Vagina (tissue), 2 donors: Measurements from ENCODE around the gene ZNF521. TPM values are rescaled to one million over a fixed set of nuclear protein-coding genes. Genes with fewer than 3 reads are reported as not detected.

Experiments
- DNase-seq, 2 donors: peaks; one replicate each; pipeline ENCODE4 v3.0.0-alpha.2; 2017; ENCODE audit errors: extremely low spot score in 2 of 2
- H3K27ac ChIP-seq: fragments of 200-600 bp; sonication (generic); one replicate; pipeline ENCODE4 v1.5.1; 2019
- H3K27me3 ChIP-seq: fragments of 200-600 bp; sonication (generic); one replicate; pipeline ENCODE4 v1.5.1; 2019
- H3K36me3 ChIP-seq, 2 donors: fragments of 200-600 bp; sonication (generic); one replicate each; pipeline ENCODE4 v1.5.1; 2017 to 2019
- H3K4me1 ChIP-seq: fragments of 200-600 bp; sonication (generic); one replicate; pipeline ENCODE4 v1.5.1; 2019
- H3K4me3 ChIP-seq, 2 donors: fragments of 200-600 bp; sonication (generic); 1 replicate in 1 of 2; 2 replicates in 1 of 2; pipeline ENCODE4 v1.5.1; 2016 to 2019
- H3K9me3 ChIP-seq: fragments of 200-600 bp; sonication (generic); one replicate; pipeline ENCODE4 v1.5.1; 2019
- CTCF ChIP-seq, 3 experiments: fragments of 450-650 bp in 2 of 3; fragments of 200-600 bp in 1 of 3; sonication (generic) in 1 of 3; IDR thresholded peaks; one replicate each; pipeline ENCODE4 v1.5.1; 2017 to 2019; ENCODE audit warnings: antibody characterized with exemption in 3 of 3, mild to moderate bottlenecking in 2 of 3, moderate library complexity in 2 of 3
- POLR2A ChIP-seq, 2 donors: fragments of 450-650 bp; IDR thresholded peaks; one replicate each; pipeline ENCODE4 v1.6.1; 2017; ENCODE audit warnings: antibody characterized with exemption in 2 of 2, mild to moderate bottlenecking in 2 of 2, moderate library complexity in 2 of 2
- POLR2AphosphoS5 ChIP-seq, 2 donors: sonication (generic); formaldehyde crosslinking; IDR thresholded peaks; one replicate each; pipeline ENCODE4 v1.9.0; 2017; ENCODE audit warnings: antibody characterized with exemption in 2 of 2, mild to moderate bottlenecking in 2 of 2, low read depth in 1 of 2; ENCODE audit not compliant: insufficient read depth in 1 of 2
- intact Hi-C: fragments of 100-400 bp; cut with DNase I; formaldehyde crosslinking; loops from one replicate; pipeline ENCODE4 v1.15.1; 2023
- total RNA-seq: library from RNA; depleted of rRNA; stranded (reverse); fragments of >200 nt; gene quantifications from one replicate; pipeline ENCODE4 v1.2.3, GENCODE V29; 2016

Gene ZNF521
- total RNA-seq, 1 donor from 2014 or later, result 18.7 TPM

DNA sequence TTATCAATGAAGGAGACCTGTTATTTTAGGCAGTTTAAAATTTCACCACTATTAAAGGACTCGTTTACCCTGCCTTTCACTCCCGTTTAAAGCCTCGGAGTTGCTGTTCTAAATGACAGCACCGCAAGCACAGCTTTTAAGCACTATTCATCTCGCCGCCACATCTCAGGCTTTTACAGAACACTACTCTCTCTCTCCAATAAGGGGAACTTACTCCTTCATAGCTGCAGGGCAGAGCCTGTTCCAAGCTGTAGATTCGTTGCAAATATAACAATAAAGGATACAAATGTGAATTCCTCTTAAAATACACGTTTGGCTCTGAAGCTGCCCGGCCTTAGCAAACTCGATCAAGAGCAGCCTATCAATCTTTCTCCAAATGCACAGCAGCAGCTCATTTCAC is 271.8 kb downstream of the ZNF521 start:
- Histone ChIP-seq H3K4me3 (no peak overlapping the region), H3K36me3 (no peaks in the 10 kb centered on the region), H3K9me3 (no peaks in the 10 kb centered on the region), H3K27me3 (no peaks in the 10 kb centered on the region), H3K27ac (no peak overlapping the region), H3K4me1 (no peaks in the 10 kb centered on the region)
- no peak for TF ChIP-seq POLR2AphosphoS5 (IDR thresholded peaks at IDR 0.05; ENCODE audit: insufficient read depth in 1 of 2, low read depth in 1 of 2)
- no peak for TF ChIP-seq POLR2A (IDR thresholded peaks at IDR 0.05)
- TF ChIP-seq CTCF (IDR thresholded peaks at IDR 0.05), result no peak
- DNase-seq, result no peak
- intact Hi-C loops, result no loop called here

GRCh38 chr18:25077944-25078723 is 273.8 kb downstream of the ZNF521 start:
- H3K9me3 ChIP-seq, result no peaks in the 10 kb centered on the region
- H3K27ac ChIP-seq, result no peak overlapping the region
- TF ChIP-seq POLR2A (IDR thresholded peaks at IDR 0.05) (no peak), POLR2AphosphoS5 (IDR thresholded peaks at IDR 0.05; ENCODE audit: insufficient read depth in 1 of 2, low read depth in 1 of 2) (no peak)
- H3K4me3 ChIP-seq, result no peak overlapping the region
- no peaks in the 10 kb centered on the region for H3K4me1 ChIP-seq
- intact Hi-C loops, result no loop called here
- H3K27me3 ChIP-seq, result no peaks in the 10 kb centered on the region
- H3K36me3 ChIP-seq, result no peaks in the 10 kb centered on the region
- DNase-seq, result no peak

GRCh38 chr18:25077038-25077943 is 274.7 kb downstream of the ZNF521 start:
- intact Hi-C loops, result no loop called here
- Histone ChIP-seq H3K9me3 (no peaks in the 10 kb centered on the region), H3K36me3 (no peaks in the 10 kb centered on the region), H3K27me3 (no peaks in the 10 kb centered on the region), H3K27ac (no peak overlapping the region), H3K4me3 (no peak overlapping the region), H3K4me1 (no peaks in the 10 kb centered on the region)
- DNase-seq, result no peak
- TF ChIP-seq CTCF (IDR thresholded peaks at IDR 0.05), result no peak
- no peak for TF ChIP-seq POLR2A (IDR thresholded peaks at IDR 0.05)
- TF ChIP-seq POLR2AphosphoS5 (IDR thresholded peaks at IDR 0.05; ENCODE audit: insufficient read depth in 1 of 2, low read depth in 1 of 2), result no peak

- Histone ChIP-seq H3K27ac (no peak overlapping the region), H3K4me1 (no peaks in the 10 kb centered on the region), H3K9me3 (no peaks in the 10 kb centered on the region), H3K4me3 (no peak overlapping the region), H3K27me3 (no peaks in the 10 kb centered on the region), H3K36me3 (no peaks in the 10 kb centered on the region)
- TF ChIP-seq POLR2AphosphoS5 (IDR thresholded peaks at IDR 0.05; ENCODE audit: insufficient read depth in 1 of 2, low read depth in 1 of 2) (no peak), CTCF (IDR thresholded peaks at IDR 0.05) (no peak), POLR2A (IDR thresholded peaks at IDR 0.05) (no peak)
- intact Hi-C loops, result no loop called here
- no peak for DNase-seq
Measured at GRCh38 chr18:25075783-25076182, 276.2 kb downstream of the ZNF521 start.

GRCh38 chr18:25075331-25075730 is 276.6 kb downstream of the ZNF521 start:
- no peak for DNase-seq
- Histone ChIP-seq H3K27me3 (no peaks in the 10 kb centered on the region), H3K4me3 (no peak overlapping the region), H3K36me3 (no peaks in the 10 kb centered on the region), H3K9me3 (no peaks in the 10 kb centered on the region), H3K27ac (no peak overlapping the region), H3K4me1 (no peaks in the 10 kb centered on the region)
- TF ChIP-seq CTCF (IDR thresholded peaks at IDR 0.05) (no peak), POLR2AphosphoS5 (IDR thresholded peaks at IDR 0.05; ENCODE audit: insufficient read depth in 1 of 2, low read depth in 1 of 2) (no peak), POLR2A (IDR thresholded peaks at IDR 0.05) (no peak)
- intact Hi-C loops, result no loop called here
